H1 (cell line): Measurements from ENCODE around the gene TENT4B. TPM values are rescaled to one million over a fixed set of nuclear protein-coding genes. Genes with fewer than 3 reads are reported as not detected.

Experiments used
- SIN3A ChIP-seq, 2 experiments: IDR thresholded peaks in 1 of 2; conservative IDR thresholded peaks in 1 of 2; 2 replicates each; pipeline ENCODE4 v1.6.1; 2011 to 2012; ENCODE audit warnings: low read length in 2 of 2, improper control_type of control experiment in 1 of 2, low read depth in 1 of 2, mild to moderate bottlenecking in 1 of 2
- polyA plus RNA-seq, 7 experiments: library from polyadenylated mRNA; depleted of rRNA in 3 of 7; stranded (reverse) in 5 of 7; unstranded in 2 of 7; fragments of >200 nt in 5 of 7; fragments of 200-250 nt in 2 of 7; gene quantifications; 1 replicate in 5 of 7; 2 replicates in 1 of 7; 4 replicates in 1 of 7; pipeline versions ENCODE4 v1.2.1 to v1.2.3, GENCODE V29; 2011 to 2013; ENCODE audit warnings: missing spikeins in 2 of 7, mixed read lengths in 2 of 7
- total RNA-seq: library from RNA; stranded (reverse); fragmentation: NEBNext Ultra II Directional; extraction: Animal tissue kit (Norgen Biotek cat#: 25700); gene quantifications from 2 replicates; pipeline ENCODE4 v1.2.1, GENCODE V29; 2021

TENT4B gene
- total and polyA plus RNA-seq, 2 of the 8 experiments (the other 6 are each of a cell fraction or from before 2014, with no cell fraction given), result 4.2 to 15.7 TPM

DNA sequence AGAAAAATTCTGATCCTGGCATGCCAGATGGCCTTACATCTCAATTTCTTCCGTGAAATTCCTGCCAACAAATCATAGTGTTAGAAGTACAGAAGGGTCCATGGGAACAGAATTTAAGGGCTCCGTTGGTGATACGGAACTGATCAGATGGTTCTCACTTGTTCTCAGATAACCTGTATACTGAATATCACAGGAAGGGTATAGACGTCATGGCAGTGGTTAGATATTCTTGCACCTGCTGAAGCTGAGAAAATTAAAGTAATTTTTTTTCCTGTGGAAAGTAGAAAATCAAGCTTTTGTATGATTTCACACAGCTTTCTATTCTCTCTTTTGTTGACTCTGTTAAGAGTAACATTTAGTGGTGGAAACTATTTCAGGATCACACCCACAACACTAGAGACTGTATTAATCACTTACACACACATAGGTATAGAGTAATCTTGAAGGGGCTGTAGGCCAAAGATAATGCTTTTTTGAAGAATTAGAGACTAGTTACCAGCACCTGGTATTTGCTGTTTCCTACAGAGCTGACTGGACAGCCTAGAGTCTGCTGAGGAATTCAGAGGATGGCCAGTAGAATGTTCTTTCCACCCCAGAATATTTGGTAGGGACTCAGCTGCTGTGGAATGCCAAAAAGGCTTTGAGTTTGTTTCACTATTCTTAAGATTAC lies 7.5 kb downstream of the TENT4B start (continued):
- TF ChIP-seq SIN3A (conservative IDR thresholded peaks at IDR 0.05 in 1 of 2, IDR thresholded peaks at IDR 0.05 in 1 of 2; ENCODE audit: low read depth in 1 of 2, low read length in 2 of 2), result no peak
